HG02970 (cell line): ENCODE results near the gene INPP4B.
"Not testable (repeated sequence)": the region's sequence is repeated elsewhere in the genome, so short reads cannot be mapped to it uniquely, and the experiment has no call there.

ENCODE experiments used
- ATAC-seq: cut with Tn5 transposase; IDR thresholded peaks from one replicate; pipeline ENCODE4 v1.9.1; 2021; ENCODE audit warnings: mild to moderate bottlenecking, moderate library complexity, moderate number of reproducible peaks; ENCODE audit not compliant: unreplicated experiment, low FRiP score

The INPP4B gene

DNA sequence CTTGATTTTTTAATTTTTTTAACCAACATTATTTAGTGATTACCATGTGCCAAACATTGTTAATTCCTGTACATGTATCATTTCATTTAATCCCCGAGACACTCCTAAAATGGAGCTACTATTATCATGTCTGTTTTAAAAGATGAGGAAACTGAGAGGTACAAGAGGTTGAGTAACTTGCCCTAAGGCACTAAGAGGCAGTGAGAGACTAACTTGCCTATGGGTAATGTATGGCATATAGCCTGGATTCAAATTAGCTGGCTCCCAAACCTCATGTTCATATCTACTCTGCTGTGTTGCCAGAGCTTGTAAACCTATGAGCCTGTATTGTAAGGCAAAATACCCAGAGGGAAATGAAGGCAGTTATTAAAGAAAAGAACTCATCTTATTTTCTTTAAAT is 766.1 kb downstream of the INPP4B start:
- no peak for ATAC-seq

- ATAC-seq, result no peak
These were observed 769.1 kb downstream of the INPP4B start for GRCh38 chr4:142077048-142077447.

GRCh38 chr4:142068304-142068703 is 777.8 kb downstream of the INPP4B start:
- not testable (repeated sequence) for ATAC-seq

- ATAC-seq, result not testable (repeated sequence)
These were observed 779.5 kb downstream of the INPP4B start for GRCh38 chr4:142066562-142066961.

DNA sequence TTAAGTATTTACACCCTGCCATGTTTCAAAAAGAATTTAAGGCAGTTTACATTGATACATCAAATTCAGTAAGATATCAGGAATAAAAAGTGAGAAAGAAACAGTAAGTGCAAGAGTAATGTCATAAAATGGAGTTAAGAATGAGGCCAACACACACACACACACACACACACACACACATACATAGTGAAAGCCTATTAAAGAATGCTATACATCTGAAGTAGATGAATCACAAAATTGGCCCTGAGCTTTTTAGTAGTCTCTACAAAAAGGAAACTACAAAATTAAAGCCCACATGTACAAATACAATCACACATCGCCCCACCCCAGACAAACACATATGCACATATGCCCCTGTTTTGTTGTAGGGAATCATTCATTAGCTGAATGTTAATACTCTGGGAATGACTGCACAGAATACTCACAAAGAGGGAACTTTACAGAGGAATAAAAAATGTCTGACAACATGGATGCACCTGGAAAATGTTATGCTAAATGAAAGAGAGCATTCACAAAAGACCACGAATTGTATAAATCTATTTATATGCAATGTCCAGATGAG is 780.9 kb downstream of the INPP4B start:
- ATAC-seq, result no peak

- ATAC-seq, result no peak
These were observed 781.9 kb downstream of the INPP4B start for GRCh38 chr4:142064181-142064580.

- no peak for ATAC-seq
These were observed 800.1 kb downstream of the INPP4B start for GRCh38 chr4:142045996-142046395.

- no peak for ATAC-seq
These were observed 801.8 kb downstream of the INPP4B start for GRCh38 chr4:142044271-142044670.

DNA sequence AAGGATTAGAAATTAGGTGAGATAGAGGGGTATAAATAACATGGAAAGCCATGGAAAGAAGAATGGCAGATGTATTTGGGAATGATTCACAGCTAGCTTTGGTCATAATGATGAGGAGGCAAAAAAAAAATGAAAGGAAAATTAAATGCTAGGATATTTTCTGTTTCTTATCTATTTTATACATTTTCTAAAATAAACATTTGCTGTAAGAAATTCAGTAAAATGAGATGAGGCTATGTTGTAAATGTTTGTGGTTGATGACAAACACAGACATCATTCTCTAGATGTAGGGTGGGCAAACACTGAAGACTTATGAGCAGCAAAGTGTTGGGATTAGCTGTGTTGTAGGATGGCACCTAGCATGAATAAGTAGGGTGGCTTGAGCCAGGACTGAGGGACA is 802.6 kb downstream of the INPP4B start:
- ATAC-seq, result no peak

DNA sequence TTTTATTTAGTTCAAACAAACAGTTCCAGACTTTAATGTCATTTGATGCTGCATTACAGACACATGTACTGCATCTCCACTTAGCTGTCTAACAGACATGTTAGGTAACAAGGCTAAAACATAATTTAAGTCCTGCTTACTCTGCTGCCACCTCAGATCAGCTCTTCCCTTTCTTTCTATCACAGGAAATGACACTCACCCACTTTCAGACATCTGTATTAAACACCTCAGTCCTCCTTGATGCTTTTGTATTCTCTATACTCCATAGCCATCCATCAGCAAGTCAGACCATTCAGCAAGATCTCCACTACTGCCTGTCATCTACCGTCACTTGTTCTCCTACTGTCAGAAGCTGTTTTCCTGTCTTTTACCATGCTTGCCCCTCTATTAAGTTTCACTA is 804.3 kb downstream of the INPP4B start:
- ATAC-seq, result no peak

DNA sequence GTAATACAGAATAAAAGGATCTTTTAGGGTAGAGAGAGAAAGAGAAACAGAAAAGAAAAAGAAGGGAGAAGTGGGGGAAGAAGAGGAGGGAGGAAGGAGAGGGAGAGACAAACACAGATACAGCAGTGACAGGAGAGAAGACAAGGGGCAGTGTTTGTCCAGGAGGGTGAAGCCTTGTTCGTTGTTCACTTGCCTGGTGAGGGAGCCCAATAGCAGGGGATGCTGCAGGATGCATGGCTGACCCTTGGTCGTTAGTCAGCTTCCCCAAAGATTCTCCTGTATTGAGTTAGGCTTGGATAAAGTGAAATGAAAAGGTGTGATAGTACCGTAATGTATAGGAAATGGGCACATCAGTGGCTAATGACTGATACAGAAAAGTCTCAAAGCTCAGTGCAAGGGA is 806.1 kb downstream of the INPP4B start:
- ATAC-seq, result no peak

- no peak for ATAC-seq
These were observed 809.1 kb downstream of the INPP4B start for GRCh38 chr4:142036795-142037583.

- ATAC-seq, result no peak
These were observed 810.5 kb downstream of the INPP4B start for GRCh38 chr4:142035566-142035965.

DNA sequence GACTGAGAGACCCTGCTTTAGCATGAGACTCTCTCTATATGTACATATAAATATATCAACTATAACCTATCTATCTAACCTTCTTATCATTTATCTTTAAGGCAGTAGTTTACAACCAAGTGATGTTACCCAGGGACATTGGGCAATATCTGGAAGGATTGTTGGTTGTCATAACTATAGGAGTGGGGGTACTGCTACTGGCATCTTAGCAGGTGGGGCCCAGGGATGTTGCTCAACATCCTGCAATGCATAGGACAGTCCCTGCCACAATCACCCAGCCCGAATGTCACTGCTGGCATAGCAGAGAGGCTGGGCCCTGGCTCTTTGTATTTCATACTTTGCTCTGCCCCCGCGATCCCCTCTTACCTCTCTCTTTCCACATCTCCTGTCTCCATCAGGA is 812.0 kb downstream of the INPP4B start:
- ATAC-seq, result no peak

GRCh38 chr4:142030010-142030409 is 816.1 kb downstream of the INPP4B start:
- ATAC-seq, result no peak

DNA sequence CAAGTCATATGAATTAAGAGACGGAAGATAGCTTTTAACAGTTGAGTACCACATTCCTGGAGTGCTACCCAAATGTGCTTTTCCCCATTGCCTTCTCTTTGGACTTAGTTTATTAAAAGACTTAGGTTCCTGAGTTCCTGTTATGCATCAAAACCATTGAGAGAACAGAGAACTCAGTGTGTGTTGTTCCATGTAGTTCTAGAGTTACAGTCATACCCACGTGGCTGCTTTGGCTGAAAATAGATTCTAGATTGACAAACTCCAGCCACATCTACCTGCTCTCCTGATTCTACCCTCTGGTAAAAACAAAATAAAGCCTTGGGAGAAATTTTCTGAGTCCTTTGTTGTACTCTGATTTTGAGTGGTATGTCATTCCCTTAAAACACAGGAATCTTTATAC is 824.3 kb downstream of the INPP4B start:
- no peak for ATAC-seq

DNA sequence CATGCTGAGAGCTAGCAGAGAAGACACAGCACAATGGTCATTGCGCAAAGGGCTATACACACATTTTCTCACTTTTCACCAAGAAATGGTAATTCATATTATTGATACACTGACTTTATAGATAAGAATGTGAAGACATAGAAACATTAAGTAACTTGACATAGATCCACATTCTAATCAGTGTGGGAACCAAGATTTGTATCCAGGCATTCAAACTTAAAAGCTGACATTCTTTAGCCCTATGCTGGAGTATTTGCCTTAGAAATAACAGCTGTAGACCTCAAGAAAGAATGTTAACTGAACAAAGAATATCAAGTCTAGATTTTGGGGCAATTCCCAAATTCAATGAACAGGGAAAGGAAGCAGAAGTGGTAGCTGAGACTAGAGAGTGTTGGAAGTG is 824.9 kb downstream of the INPP4B start:
- ATAC-seq, result no peak

DNA sequence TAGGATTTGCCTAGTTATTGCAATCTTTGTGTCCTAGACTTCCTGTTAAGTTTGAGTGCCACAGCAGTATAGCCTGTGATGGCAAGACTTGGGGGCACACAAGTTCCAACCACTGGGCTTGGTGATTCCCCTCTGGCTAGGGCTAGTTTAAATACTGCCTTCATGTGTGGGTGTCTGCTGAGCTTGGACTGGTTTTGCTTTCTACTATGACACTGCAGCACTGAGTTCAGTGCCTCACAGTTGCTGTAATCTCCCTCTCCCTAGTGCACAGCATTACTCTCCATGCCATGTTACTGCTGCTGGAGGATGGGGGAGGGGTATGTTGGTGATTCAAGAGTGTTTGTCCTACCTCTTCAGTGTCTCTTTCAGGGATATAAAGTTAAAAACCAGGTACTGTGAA is 830.1 kb downstream of the INPP4B start:
- no peak for ATAC-seq

- no peak for ATAC-seq
These were observed 836.4 kb downstream of the INPP4B start for GRCh38 chr4:142009751-142010150.

- no peak for ATAC-seq
These were observed 840.6 kb downstream of the INPP4B start for GRCh38 chr4:142005519-142005918.

DNA sequence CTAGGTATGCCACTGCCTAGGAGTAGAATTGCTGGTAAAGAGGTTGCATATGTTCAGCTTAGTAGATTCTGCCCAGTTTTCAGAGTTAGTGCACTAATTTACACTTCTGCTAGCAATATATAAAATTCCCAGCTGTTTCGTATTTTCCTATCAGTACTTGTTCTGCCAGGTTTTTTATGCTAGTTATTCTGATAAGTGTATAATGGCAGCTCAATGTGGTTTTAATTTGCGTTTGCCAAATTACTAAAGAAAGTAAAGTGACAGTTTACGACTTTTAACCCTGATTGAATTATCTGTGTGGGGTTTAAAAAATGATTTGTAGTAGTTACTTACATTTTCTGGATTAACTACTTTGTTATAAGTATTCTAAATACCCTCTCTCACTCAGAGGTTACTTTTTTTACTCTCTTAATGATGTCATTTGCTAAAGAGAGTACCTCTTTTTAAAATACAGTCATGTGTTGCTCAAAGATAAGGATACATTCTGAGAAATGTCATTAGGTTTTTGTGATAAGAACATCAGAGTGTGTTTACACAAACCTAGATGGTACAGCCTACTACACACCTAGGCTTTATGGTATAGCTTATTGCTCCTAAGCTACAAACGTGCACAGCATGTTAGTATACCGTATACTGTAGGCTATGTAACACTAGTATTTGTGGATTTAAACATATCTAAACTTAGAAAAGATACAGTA is 846.5 kb downstream of the INPP4B start:
- ATAC-seq, result no peak

GRCh38 chr4:141995056-141995455 is 851.0 kb downstream of the INPP4B start:
- ATAC-seq, result no peak
